GM23338 (cell line): Measurements from ENCODE around the gene CELA2A. TPM values are rescaled to one million over a fixed set of nuclear protein-coding genes. Genes with fewer than 3 reads are reported as not detected.

ENCODE experiments used
- ATAC-seq: fragments of 200-7000 bp; cut with Tn5 transposase; 3 replicates; pipeline ENCODE4 v1.9.1; 2020
- DNase-seq: peaks from one replicate; pipeline ENCODE4 v3.0.0-alpha.2; 2015; ENCODE audit warnings: low spot score
- H2AFZ ChIP-seq: fragments of 200-600 bp; sonication (generic); 2 replicates; pipeline ENCODE4 v1.8.0; 2016; ENCODE audit warnings: antibody characterized with exemption, mild to moderate bottlenecking, moderate library complexity
- H3F3A ChIP-seq: fragments of 200-600 bp; sonication (generic); replicated peaks from 2 replicates; pipeline ENCODE4 v1.8.0; 2017; ENCODE audit warnings: antibody characterized with exemption, mixed run types, low read depth
- H3K27ac ChIP-seq: fragments of 200-600 bp; sonication (generic); 2 replicates; pipeline ENCODE4 v1.6.1; 2016; ENCODE audit warnings: low read depth
- H3K27me3 ChIP-seq: fragments of 200-600 bp; sonication (generic); 2 replicates; pipeline ENCODE4 v1.8.0; 2016; ENCODE audit warnings: mild to moderate bottlenecking, mixed run types, moderate library complexity; ENCODE audit not compliant: insufficient read depth
- H3K36me3 ChIP-seq: fragments of 200-600 bp; sonication (generic); 2 replicates; pipeline ENCODE4 v1.8.0; 2016; ENCODE audit warnings: mild to moderate bottlenecking; ENCODE audit not compliant: insufficient read depth
- H3K4me1 ChIP-seq: fragments of 200-600 bp; sonication (generic); 2 replicates; pipeline ENCODE4 v1.8.0; 2016; ENCODE audit warnings: mild to moderate bottlenecking, moderate library complexity; ENCODE audit not compliant: insufficient read depth
- H3K4me2 ChIP-seq: fragments of 200-600 bp; sonication (generic); 2 replicates; pipeline ENCODE4 v1.7.1; 2017; ENCODE audit warnings: mixed run types
- H3K4me3 ChIP-seq: fragments of 200-600 bp; sonication (generic); 2 replicates; pipeline ENCODE4 v1.6.1; 2016; ENCODE audit warnings: mixed run types
- H3K79me2 ChIP-seq: fragments of 200-600 bp; sonication (generic); replicated peaks from 2 replicates; pipeline ENCODE4 v1.8.0; 2017; ENCODE audit warnings: mild to moderate bottlenecking; ENCODE audit not compliant: insufficient read depth
- H3K9me2 ChIP-seq: fragments of 200-600 bp; sonication (generic); 2 replicates; pipeline ENCODE4 v1.8.0; 2017; ENCODE audit not compliant: insufficient read depth
- H4K20me1 ChIP-seq: fragments of 200-600 bp; sonication (generic); replicated peaks from 2 replicates; pipeline ENCODE4 v1.8.0; 2017; ENCODE audit warnings: mild to moderate bottlenecking; ENCODE audit not compliant: insufficient read depth
- H3K27ac Mint-ChIP-seq: 2 replicates; pipeline ENCODE4 v1.8.0; 2020; ENCODE audit warnings: inconsistent platforms, mild to moderate bottlenecking, moderate library complexity, mixed read lengths
- H3K27me3 Mint-ChIP-seq: 3 replicates; pipeline ENCODE4 v1.8.0; 2022; ENCODE audit warnings: low read depth, mild to moderate bottlenecking, moderate library complexity, mixed read lengths, inconsistent platforms; ENCODE audit not compliant: insufficient read depth, poor library complexity
- H3K36me3 Mint-ChIP-seq: 3 replicates; pipeline ENCODE4 v1.8.0; 2021; ENCODE audit warnings: low read depth, mild to moderate bottlenecking, inconsistent platforms, moderate library complexity, mixed read lengths
- H3K4me1 Mint-ChIP-seq: 3 replicates; pipeline ENCODE4 v1.8.0; 2020; ENCODE audit warnings: mild to moderate bottlenecking, inconsistent platforms, mixed read lengths
- H3K4me3 Mint-ChIP-seq: 3 replicates; pipeline ENCODE4 v1.8.0; 2021; ENCODE audit warnings: moderate library complexity, mild to moderate bottlenecking, inconsistent platforms, mixed read lengths
- H3K9me3 Mint-ChIP-seq: 3 replicates; pipeline ENCODE4 v1.8.0; 2020; ENCODE audit warnings: moderate library complexity, mild to moderate bottlenecking, inconsistent platforms, mixed read lengths
- EZH2phosphoT487 ChIP-seq: fragments of 200-600 bp; sonication (generic); IDR thresholded peaks from one replicate; pipeline ENCODE4 v1.8.1; 2018; ENCODE audit warnings: antibody characterized with exemption; ENCODE audit not compliant: unreplicated experiment
- POLR2AphosphoS5 ChIP-seq: IDR thresholded peaks from 2 replicates; pipeline ENCODE4 v1.6.1; 2016; ENCODE audit warnings: antibody characterized with exemption, low read depth
- ZNF114 ChIP-seq: fragments of 250-450 bp; sonication (Bioruptor Pico); IDR thresholded peaks from 2 replicates; pipeline ENCODE4 v1.5.0; 2020; ENCODE audit warnings: mild to moderate bottlenecking, moderate library complexity
- ZNF331 ChIP-seq: fragments of 250-450 bp; sonication (Bioruptor Pico); IDR thresholded peaks from 2 replicates; pipeline ENCODE4 v1.5.0; 2020; ENCODE audit warnings: low read depth, mild to moderate bottlenecking, moderate library complexity
- polyA plus RNA-seq: library from polyadenylated mRNA; unstranded; fragments of >200 nt; fragmentation: Nextera tagmentation; extraction: Ambion mirVana; gene quantifications from 2 replicates; pipeline ENCODE4 v1.2.1, GENCODE V29; 2016
- total RNA-seq: library from RNA; depleted of rRNA; stranded (reverse); fragments of >200 nt; shearing (Covaris generic); gene quantifications from 2 replicates; pipeline ENCODE4 v1.2.3, GENCODE V29; 2014
- TF ChIP-seq, protein P1 (sequence below): fragments of 250-450 bp; sonication (Bioruptor Pico); IDR thresholded peaks from 2 replicates; pipeline ENCODE4 v1.5.0; 2020; ENCODE audit warnings: mild to moderate bottlenecking, moderate library complexity
- TF ChIP-seq, protein P2 (sequence below), 2 experiments: fragments of 200-600 bp in 1 of 2; sonication (generic) in 1 of 2; conservative IDR thresholded peaks; 2 replicates each; pipeline versions ENCODE4 v1.5.1 to v1.6.1; 2016 to 2017; ENCODE audit warnings: antibody characterized with exemption in 2 of 2, low read depth in 2 of 2, mild to moderate bottlenecking in 2 of 2, moderate library complexity in 1 of 2

The CELA2A gene
- total and polyA plus RNA-seq, 2 experiments from 2014 or later = not detected

DNA sequence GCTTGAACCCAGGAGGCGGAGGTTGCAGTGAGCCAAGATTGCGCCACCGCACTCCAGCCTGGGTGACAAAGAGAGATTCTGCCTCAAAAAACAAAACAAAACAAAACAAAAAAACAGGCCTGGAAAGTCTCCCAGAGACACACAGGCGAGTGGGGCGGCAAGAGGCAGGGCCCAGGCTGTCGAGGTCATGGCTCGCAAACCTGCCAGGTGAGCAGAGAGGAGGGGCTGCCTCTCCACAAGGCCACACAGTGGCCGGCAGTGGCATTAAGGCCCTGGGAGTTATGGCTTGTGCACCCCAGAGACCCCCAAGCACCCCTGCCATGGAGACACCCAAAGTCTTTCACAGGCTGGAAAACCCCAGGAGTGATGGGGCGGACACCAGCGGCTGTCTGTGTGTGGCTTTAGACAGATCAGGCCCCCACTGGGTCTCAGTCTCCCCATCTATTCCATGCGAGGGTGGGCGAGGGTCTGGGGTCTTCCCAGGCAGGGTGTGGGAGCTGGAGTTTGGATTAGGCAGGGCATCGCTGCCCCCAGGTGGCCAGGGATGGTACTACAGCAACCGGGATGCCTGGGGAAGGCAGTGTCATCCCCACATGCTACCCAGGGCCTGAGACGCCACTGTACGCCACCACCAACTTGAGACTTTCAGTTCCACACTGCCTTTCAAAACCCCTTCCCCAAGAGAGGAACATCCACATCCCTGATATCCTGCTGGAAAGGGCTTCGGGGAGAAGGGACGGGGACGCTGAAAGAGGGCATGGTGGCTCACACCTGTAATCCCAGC, 25.6 kb upstream of the CELA2A start (continued):
- TF ChIP-seq, protein P1, sequence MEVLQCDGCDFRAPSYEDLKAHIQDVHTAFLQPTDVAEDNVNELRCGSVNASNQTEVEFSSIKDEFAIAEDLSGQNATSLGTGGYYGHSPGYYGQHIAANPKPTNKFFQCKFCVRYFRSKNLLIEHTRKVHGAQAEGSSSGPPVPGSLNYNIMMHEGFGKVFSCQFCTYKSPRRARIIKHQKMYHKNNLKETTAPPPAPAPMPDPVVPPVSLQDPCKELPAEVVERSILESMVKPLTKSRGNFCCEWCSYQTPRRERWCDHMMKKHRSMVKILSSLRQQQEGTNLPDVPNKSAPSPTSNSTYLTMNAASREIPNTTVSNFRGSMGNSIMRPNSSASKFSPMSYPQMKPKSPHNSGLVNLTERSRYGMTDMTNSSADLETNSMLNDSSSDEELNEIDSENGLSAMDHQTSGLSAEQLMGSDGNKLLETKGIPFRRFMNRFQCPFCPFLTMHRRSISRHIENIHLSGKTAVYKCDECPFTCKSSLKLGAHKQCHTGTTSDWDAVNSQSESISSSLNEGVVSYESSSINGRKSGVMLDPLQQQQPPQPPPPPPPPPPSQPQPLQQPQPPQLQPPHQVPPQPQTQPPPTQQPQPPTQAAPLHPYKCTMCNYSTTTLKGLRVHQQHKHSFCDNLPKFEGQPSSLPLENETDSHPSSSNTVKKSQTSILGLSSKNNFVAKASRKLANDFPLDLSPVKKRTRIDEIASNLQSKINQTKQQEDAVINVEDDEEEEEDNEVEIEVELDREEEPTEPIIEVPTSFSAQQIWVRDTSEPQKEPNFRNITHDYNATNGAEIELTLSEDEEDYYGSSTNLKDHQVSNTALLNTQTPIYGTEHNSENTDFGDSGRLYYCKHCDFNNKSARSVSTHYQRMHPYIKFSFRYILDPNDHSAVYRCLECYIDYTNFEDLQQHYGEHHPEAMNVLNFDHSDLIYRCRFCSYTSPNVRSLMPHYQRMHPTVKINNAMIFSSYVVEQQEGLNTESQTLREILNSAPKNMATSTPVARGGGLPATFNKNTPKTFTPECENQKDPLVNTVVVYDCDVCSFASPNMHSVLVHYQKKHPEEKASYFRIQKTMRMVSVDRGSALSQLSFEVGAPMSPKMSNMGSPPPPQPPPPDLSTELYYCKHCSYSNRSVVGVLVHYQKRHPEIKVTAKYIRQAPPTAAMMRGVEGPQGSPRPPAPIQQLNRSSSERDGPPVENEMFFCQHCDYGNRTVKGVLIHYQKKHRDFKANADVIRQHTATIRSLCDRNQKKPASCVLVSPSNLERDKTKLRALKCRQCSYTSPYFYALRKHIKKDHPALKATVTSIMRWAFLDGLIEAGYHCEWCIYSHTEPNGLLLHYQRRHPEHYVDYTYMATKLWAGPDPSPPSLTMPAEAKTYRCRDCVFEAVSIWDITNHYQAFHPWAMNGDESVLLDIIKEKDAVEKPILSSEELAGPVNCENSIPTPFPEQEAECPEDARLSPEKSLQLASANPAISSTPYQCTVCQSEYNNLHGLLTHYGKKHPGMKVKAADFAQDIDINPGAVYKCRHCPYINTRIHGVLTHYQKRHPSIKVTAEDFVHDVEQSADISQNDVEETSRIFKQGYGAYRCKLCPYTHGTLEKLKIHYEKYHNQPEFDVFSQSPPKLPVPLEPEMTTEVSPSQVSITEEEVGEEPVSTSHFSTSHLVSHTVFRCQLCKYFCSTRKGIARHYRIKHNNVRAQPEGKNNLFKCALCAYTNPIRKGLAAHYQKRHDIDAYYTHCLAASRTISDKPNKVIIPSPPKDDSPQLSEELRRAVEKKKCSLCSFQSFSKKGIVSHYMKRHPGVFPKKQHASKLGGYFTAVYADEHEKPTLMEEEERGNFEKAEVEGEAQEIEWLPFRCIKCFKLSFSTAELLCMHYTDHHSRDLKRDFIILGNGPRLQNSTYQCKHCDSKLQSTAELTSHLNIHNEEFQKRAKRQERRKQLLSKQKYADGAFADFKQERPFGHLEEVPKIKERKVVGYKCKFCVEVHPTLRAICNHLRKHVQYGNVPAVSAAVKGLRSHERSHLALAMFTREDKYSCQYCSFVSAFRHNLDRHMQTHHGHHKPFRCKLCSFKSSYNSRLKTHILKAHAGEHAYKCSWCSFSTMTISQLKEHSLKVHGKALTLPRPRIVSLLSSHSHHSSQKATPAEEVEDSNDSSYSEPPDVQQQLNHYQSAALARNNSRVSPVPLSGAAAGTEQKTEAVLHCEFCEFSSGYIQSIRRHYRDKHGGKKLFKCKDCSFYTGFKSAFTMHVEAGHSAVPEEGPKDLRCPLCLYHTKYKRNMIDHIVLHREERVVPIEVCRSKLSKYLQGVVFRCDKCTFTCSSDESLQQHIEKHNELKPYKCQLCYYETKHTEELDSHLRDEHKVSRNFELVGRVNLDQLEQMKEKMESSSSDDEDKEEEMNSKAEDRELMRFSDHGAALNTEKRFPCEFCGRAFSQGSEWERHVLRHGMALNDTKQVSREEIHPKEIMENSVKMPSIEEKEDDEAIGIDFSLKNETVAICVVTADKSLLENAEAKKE = no peak

- Mint-ChIP-seq H3K36me3 (no peaks in the 10 kb centered on the region; the same call in 2 of the 3 replicates), H3K4me3 (no peak overlapping the region), H3K27me3 (peaks cover 6% of the 10 kb centered on the region), H3K9me3 (no peaks in the 10 kb centered on the region), H3K27ac (no peak overlapping the region), H3K4me1 (peaks cover 6% of the 10 kb centered on the region; the same call in 2 of the 3 replicates)
- no peaks in the 10 kb centered on the region for H3K9me2 ChIP-seq
- no peak overlapping the region for H3K4me2 ChIP-seq
- H3K36me3 ChIP-seq = no peaks in the 10 kb centered on the region
- no peaks in the 10 kb centered on the region for H3K27me3 ChIP-seq
- H3K4me3 ChIP-seq = no peak overlapping the region
- no peaks in the 10 kb centered on the region for H3K4me1 ChIP-seq
- H3F3A ChIP-seq = no peaks in the 10 kb centered on the region
- H3K27ac ChIP-seq = no peak overlapping the region
- no peaks in the 10 kb centered on the region for H4K20me1 ChIP-seq
- H2AFZ ChIP-seq = no peak overlapping the region
- TF ChIP-seq POLR2AphosphoS5 = no peak
- TF ChIP-seq EZH2phosphoT487 = no peak
- TF ChIP-seq, protein P2, sequence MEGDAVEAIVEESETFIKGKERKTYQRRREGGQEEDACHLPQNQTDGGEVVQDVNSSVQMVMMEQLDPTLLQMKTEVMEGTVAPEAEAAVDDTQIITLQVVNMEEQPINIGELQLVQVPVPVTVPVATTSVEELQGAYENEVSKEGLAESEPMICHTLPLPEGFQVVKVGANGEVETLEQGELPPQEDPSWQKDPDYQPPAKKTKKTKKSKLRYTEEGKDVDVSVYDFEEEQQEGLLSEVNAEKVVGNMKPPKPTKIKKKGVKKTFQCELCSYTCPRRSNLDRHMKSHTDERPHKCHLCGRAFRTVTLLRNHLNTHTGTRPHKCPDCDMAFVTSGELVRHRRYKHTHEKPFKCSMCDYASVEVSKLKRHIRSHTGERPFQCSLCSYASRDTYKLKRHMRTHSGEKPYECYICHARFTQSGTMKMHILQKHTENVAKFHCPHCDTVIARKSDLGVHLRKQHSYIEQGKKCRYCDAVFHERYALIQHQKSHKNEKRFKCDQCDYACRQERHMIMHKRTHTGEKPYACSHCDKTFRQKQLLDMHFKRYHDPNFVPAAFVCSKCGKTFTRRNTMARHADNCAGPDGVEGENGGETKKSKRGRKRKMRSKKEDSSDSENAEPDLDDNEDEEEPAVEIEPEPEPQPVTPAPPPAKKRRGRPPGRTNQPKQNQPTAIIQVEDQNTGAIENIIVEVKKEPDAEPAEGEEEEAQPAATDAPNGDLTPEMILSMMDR (conservative IDR thresholded peaks at IDR 0.05; ENCODE audit: low read depth in 2 of 2) = no peak
- TF ChIP-seq, protein P1 = no peak
- TF ChIP-seq ZNF114 (CRISPR knock-in tag) = no peak
- no peak for TF ChIP-seq ZNF331 (CRISPR knock-in tag)
- ATAC-seq (no peak), DNase-seq (no peak)
- no peaks in the 10 kb centered on the region for H3K79me2 ChIP-seq
Measured at GRCh38 chr1:15431571-15431948, 25.0 kb upstream of the CELA2A start.
